ENCODE data around the gene SLC9A9.

GRCh38 chr3:143521803-143522202 is 326.5 kb downstream of the SLC9A9 start:
- TF ChIP-seq CTCF (IDR thresholded peaks at IDR 0.05) = no peak
- no peak for TF ChIP-seq POLR2AphosphoS5 (IDR thresholded peaks at IDR 0.05)
- no peak for TF ChIP-seq POLR2A (IDR thresholded peaks at IDR 0.05)

Measured in breast epithelium (tissue), 3 donors.